ENCODE results near the gene DOK3. TPM values are rescaled to one million over a fixed set of nuclear protein-coding genes. Genes with fewer than 3 reads are reported as not detected.

DOK3 gene
- total RNA-seq, 1 experiment from 2014 or later: 6.0 TPM

- CTCF ChIA-PET: interaction anchor here (0.7 to 2.7 kb wide), 3 partner anchors 12 to 136 kb away, joined by 3 to 12 read pairs (median 4); partner anchors contain the start of gene DDX41
- POLR2A ChIA-PET: no interaction called here
Measured at GRCh38 chr5:177505075-177505474, 4.6 kb downstream of the DOK3 start.

GRCh38 chr5:177504086-177505056, 5.3 kb downstream of the DOK3 start:
- no peak overlapping the region for H3K4me3 Mint-ChIP-seq (ENCODE audit: unreplicated experiment)
- H3K36me3 Mint-ChIP-seq (ENCODE audit: insufficient read depth, unreplicated experiment): no peaks in the 10 kb centered on the region
- H3K27ac Mint-ChIP-seq (ENCODE audit: low read depth, unreplicated experiment): no peak overlapping the region
- peaks cover 24% of the 10 kb centered on the region for H3K4me1 Mint-ChIP-seq (ENCODE audit: insufficient read depth, unreplicated experiment)
- CTCF ChIA-PET: interaction anchor here (0.7 to 5.5 kb wide), 3 partner anchors 13 to 51 kb away, joined by 4 to 56 read pairs (median 4); partner anchors contain the start of gene DDX41
- intact Hi-C loops (cut with micrococcal nuclease): loop anchor here (5.0 kb wide), 3 partner anchors 88 to 392 kb away; partner anchors contain the start of gene TMED9
- POLR2A ChIA-PET: interaction anchor here (2.4 kb wide), 1 partner anchor 12 kb away, joined by 17 read pairs; the partner anchor contains the start of gene DDX41
- H3K27me3 Mint-ChIP-seq (ENCODE audit: insufficient read depth, unreplicated experiment): no peaks in the 10 kb centered on the region
- no TSS peak for BruUV-seq (replicated peaks)
- DNase-seq (ENCODE audit: unreplicated experiment): no peak
- TF ChIP-seq, protein P1, sequence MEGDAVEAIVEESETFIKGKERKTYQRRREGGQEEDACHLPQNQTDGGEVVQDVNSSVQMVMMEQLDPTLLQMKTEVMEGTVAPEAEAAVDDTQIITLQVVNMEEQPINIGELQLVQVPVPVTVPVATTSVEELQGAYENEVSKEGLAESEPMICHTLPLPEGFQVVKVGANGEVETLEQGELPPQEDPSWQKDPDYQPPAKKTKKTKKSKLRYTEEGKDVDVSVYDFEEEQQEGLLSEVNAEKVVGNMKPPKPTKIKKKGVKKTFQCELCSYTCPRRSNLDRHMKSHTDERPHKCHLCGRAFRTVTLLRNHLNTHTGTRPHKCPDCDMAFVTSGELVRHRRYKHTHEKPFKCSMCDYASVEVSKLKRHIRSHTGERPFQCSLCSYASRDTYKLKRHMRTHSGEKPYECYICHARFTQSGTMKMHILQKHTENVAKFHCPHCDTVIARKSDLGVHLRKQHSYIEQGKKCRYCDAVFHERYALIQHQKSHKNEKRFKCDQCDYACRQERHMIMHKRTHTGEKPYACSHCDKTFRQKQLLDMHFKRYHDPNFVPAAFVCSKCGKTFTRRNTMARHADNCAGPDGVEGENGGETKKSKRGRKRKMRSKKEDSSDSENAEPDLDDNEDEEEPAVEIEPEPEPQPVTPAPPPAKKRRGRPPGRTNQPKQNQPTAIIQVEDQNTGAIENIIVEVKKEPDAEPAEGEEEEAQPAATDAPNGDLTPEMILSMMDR (IDR thresholded peaks at IDR 0.05; ENCODE audit: unreplicated experiment): no peak
- H3K9me3 Mint-ChIP-seq (ENCODE audit: unreplicated experiment): no peaks in the 10 kb centered on the region

More at GRCh38 chr5:177505075-177505474, 4.6 kb downstream of the DOK3 start:
- TF ChIP-seq, protein P1 (IDR thresholded peaks at IDR 0.05; ENCODE audit: unreplicated experiment): no peak
- BruUV-seq (replicated peaks): no TSS peak
- H3K4me3 Mint-ChIP-seq (ENCODE audit: unreplicated experiment): no peak overlapping the region
- H3K4me1 Mint-ChIP-seq (ENCODE audit: insufficient read depth, unreplicated experiment): peaks cover 24% of the 10 kb centered on the region
- no peak overlapping the region for H3K27ac Mint-ChIP-seq (ENCODE audit: low read depth, unreplicated experiment)
- no peaks in the 10 kb centered on the region for H3K27me3 Mint-ChIP-seq (ENCODE audit: insufficient read depth, unreplicated experiment)
- H3K36me3 Mint-ChIP-seq (ENCODE audit: insufficient read depth, unreplicated experiment): peaks cover 5% of the 10 kb centered on the region
- intact Hi-C loops (cut with micrococcal nuclease): no loop called here
- DNase-seq (ENCODE audit: unreplicated experiment): no peak
- H3K9me3 Mint-ChIP-seq (ENCODE audit: unreplicated experiment): no peaks in the 10 kb centered on the region

GRCh38 chr5:177503351-177504085, 6.1 kb downstream of the DOK3 start:
- no peaks in the 10 kb centered on the region for H3K27me3 Mint-ChIP-seq (ENCODE audit: insufficient read depth, unreplicated experiment)
- peaks cover 28% of the 10 kb centered on the region for H3K4me1 Mint-ChIP-seq (ENCODE audit: insufficient read depth, unreplicated experiment)
- H3K9me3 Mint-ChIP-seq (ENCODE audit: unreplicated experiment): no peaks in the 10 kb centered on the region
- ChIA-PET CTCF (interaction anchor here (0.6 to 7.0 kb wide), 9 partner anchors 15 to 392 kb away, joined by 3 to 83 read pairs (median 5); partner anchors contain the start of gene PFN3), POLR2A (interaction anchor here (0.7 to 2.7 kb wide), 6 partner anchors 13 to 194 kb away, joined by 3 to 18 read pairs (median 6); partner anchors contain the start of genes DDX41 and GRK6)
- no peak overlapping the region for H3K27ac Mint-ChIP-seq (ENCODE audit: low read depth, unreplicated experiment)
- BruUV-seq (replicated peaks): no TSS peak
- TF ChIP-seq, protein P1 (IDR thresholded peaks at IDR 0.05; ENCODE audit: unreplicated experiment): no peak
- H3K4me3 Mint-ChIP-seq (ENCODE audit: unreplicated experiment): no peak overlapping the region
- no peak for DNase-seq (ENCODE audit: unreplicated experiment)
- intact Hi-C loops (cut with micrococcal nuclease): loop anchor here (5.0 kb wide), 3 partner anchors 89 to 391 kb away; partner anchors contain the start of gene TMED9
- no peaks in the 10 kb centered on the region for H3K36me3 Mint-ChIP-seq (ENCODE audit: insufficient read depth, unreplicated experiment)

Measured in MCF 10A (cell line).